ENCODE data around the gene SPPL2C. TPM values are rescaled to one million over a fixed set of nuclear protein-coding genes. Genes with fewer than 3 reads are reported as not detected.
A peak's percentile ranks its signal among the peaks of the same experiment; 100 is the strongest.

The SPPL2C gene
- total and polyA plus RNA-seq, 8 donors, result not detected

GRCh38 chr17:45888392-45888791 is 43.7 kb downstream of the SPPL2C start:
- H3K27me3 ChIP-seq, result no peaks in the 10 kb centered on the region
- FAIRE-seq, result no peak
- ATAC-seq, result no peak
- DNase-seq, result no peak
- no peak for TF ChIP-seq CTCF (IDR thresholded peaks at IDR 0.05)
- no peak overlapping the region for H3K4me3 ChIP-seq
- no peaks in the 10 kb centered on the region for H3K4me1 ChIP-seq
- 52 to 54% methylated on average over 5 of the region's 5 CpGs for WGBS, 2 donors
- no peaks in the 10 kb centered on the region for H3K36me3 ChIP-seq
- intact Hi-C loops (cut with DNase I), result no loop called here
- no peak overlapping the region for H3K27ac ChIP-seq
- H3K9me3 ChIP-seq, result no peaks in the 10 kb centered on the region

GRCh38 chr17:45889579-45889978 is 44.9 kb downstream of the SPPL2C start:
- no peak for DNase-seq
- ATAC-seq, result no peak
- Histone ChIP-seq H3K4me3 (no peak overlapping the region), H3K27ac (no peak overlapping the region), H3K36me3 (no peaks in the 10 kb centered on the region), H3K27me3 (no peaks in the 10 kb centered on the region), H3K4me1 (no peaks in the 10 kb centered on the region), H3K9me3 (no peaks in the 10 kb centered on the region)
- FAIRE-seq, result no peak
- 25 to 33% methylated on average over 4 of the region's 4 CpGs for WGBS, 2 donors
- TF ChIP-seq CTCF (IDR thresholded peaks at IDR 0.05), result no peak
- intact Hi-C loops (cut with DNase I), result no loop called here

GRCh38 chr17:45893725-45894021 is 49.0 kb downstream of the SPPL2C start:
- FAIRE-seq (no peak), ATAC-seq (no peak), DNase-seq (no peak)
- Histone ChIP-seq H3K27me3 (peaks cover 0 to 21% (median 8%) of the 10 kb centered on the region in 4 donors), H3K36me3 (no peaks in the 10 kb centered on the region), H3K9me3 (no peaks in the 10 kb centered on the region), H3K4me3 (peak overlapping the region; percentile 26 to 81 (median 53)), H3K27ac (peak overlapping the region in 1 of 4 donors; percentile 27), H3K4me1 (no peaks in the 10 kb centered on the region)
- intact Hi-C loops (cut with DNase I), result no loop called here
- 41 to 42% methylated on average over 7 of the region's 7 CpGs for WGBS, 2 donors
- no peak for TF ChIP-seq CTCF (IDR thresholded peaks at IDR 0.05)

GRCh38 chr17:45894022-45894784 is 49.5 kb downstream of the SPPL2C start, which contains the start of gene MAPT:
MAPT (plus strand) TSS chr17:45894554; CDS start chr17:45962338, 67,784 bp downstream.
- peak; percentile 91 to 99 (median 96) for TF ChIP-seq CTCF (IDR thresholded peaks at IDR 0.05)
- FAIRE-seq, result no peak
- H3K27me3 ChIP-seq, result peaks cover 0 to 21% (median 8%) of the 10 kb centered on the region in 4 donors
- ATAC-seq, result peak; percentile 96 to 98 (median 97)
- peak; percentile 88 to 98 (median 94) for DNase-seq
- H3K4me1 ChIP-seq, result no peaks in the 10 kb centered on the region
- intact Hi-C loops (cut with DNase I), result no loop called here
- H3K36me3 ChIP-seq, result no peaks in the 10 kb centered on the region
- H3K9me3 ChIP-seq, result no peaks in the 10 kb centered on the region
- WGBS, 2 donors, result 1 to 2% methylated on average over 62 to 97 of the region's 97 CpGs
- peak within 1 kb of the TSS; percentile 34 to 81 (median 53) for H3K4me3 ChIP-seq
- peak within 1 kb of the TSS in 1 of 4 donors; percentile 27 for H3K27ac ChIP-seq

Data from pancreas (tissue), 10 donors.